Chondrocyte (in vitro differentiated cells): ENCODE data around the gene TAF11. TPM values are rescaled to one million over a fixed set of nuclear protein-coding genes. Genes with fewer than 3 reads are reported as not detected.
"Not testable (repeated sequence)": the region's sequence is repeated elsewhere in the genome, so short reads cannot be mapped to it uniquely, and the experiment has no call there.

Experiments
- DNase-seq: peaks from one replicate; pipeline ENCODE4 v3.0.0; 2021; ENCODE audit warnings: mixed read lengths, low spot score
- H3K27ac Mint-ChIP-seq: one replicate; pipeline ENCODE4 v1.8.0; 2021; ENCODE audit warnings: mild to moderate bottlenecking, moderate library complexity, mixed read lengths; ENCODE audit not compliant: unreplicated experiment
- H3K27me3 Mint-ChIP-seq: 2 replicates; pipeline ENCODE4 v1.8.0; 2021; ENCODE audit warnings: low read depth, mixed read lengths
- H3K36me3 Mint-ChIP-seq: 2 replicates; pipeline ENCODE4 v1.8.0; 2021; ENCODE audit warnings: low read depth, mixed read lengths
- H3K4me1 Mint-ChIP-seq: 2 replicates; pipeline ENCODE4 v1.8.0; 2021; ENCODE audit warnings: low read depth, mild to moderate bottlenecking, mixed read lengths
- H3K4me3 Mint-ChIP-seq: one replicate; pipeline ENCODE4 v1.8.0; 2021; ENCODE audit warnings: mild to moderate bottlenecking, moderate library complexity, mixed read lengths; ENCODE audit not compliant: unreplicated experiment
- H3K9me3 Mint-ChIP-seq: 2 replicates; pipeline ENCODE4 v1.8.0; 2021; ENCODE audit warnings: low read depth, mixed read lengths
- total RNA-seq: library from RNA; stranded (reverse); gene quantifications from 3 replicates; pipeline ENCODE4 v1.2.1, GENCODE V29; 2021
- TF ChIP-seq, protein P1 (sequence below): fragments of 200-600 bp; sonication (generic); IDR thresholded peaks from 2 replicates; pipeline ENCODE4 v1.5.0; 2021; ENCODE audit warnings: antibody characterized with exemption, mild to moderate bottlenecking, moderate library complexity

The TAF11 gene
- total RNA-seq, 1 donor from 2014 or later: 30.5 TPM

DNA sequence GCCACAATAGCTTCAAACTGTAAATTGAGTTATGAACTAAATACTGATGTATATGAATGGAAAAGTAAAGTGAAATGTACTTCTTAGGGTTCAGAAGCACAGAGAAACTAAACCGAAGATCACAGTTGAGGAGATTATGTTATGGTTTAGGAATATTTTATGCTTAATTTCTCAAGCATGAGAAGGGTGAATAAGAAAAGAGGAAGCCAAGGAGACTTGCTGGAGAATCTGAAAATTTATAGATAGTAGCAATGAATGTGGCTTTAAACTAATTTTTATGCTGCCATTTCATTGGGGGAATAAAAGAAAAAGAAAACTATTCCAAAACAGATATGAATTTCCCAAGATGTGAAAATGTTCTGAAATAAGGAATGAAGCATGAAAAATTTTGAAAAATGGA, 6.9 kb upstream of the TAF11 start:
- no peaks in the 10 kb centered on the region for H3K36me3 Mint-ChIP-seq
- DNase-seq: no peak
- TF ChIP-seq, protein P1, sequence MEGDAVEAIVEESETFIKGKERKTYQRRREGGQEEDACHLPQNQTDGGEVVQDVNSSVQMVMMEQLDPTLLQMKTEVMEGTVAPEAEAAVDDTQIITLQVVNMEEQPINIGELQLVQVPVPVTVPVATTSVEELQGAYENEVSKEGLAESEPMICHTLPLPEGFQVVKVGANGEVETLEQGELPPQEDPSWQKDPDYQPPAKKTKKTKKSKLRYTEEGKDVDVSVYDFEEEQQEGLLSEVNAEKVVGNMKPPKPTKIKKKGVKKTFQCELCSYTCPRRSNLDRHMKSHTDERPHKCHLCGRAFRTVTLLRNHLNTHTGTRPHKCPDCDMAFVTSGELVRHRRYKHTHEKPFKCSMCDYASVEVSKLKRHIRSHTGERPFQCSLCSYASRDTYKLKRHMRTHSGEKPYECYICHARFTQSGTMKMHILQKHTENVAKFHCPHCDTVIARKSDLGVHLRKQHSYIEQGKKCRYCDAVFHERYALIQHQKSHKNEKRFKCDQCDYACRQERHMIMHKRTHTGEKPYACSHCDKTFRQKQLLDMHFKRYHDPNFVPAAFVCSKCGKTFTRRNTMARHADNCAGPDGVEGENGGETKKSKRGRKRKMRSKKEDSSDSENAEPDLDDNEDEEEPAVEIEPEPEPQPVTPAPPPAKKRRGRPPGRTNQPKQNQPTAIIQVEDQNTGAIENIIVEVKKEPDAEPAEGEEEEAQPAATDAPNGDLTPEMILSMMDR: no peak
- H3K27ac Mint-ChIP-seq: no peak overlapping the region
- no peaks in the 10 kb centered on the region for H3K9me3 Mint-ChIP-seq
- H3K4me1 Mint-ChIP-seq: peaks cover 15% of the 10 kb centered on the region
- no peaks in the 10 kb centered on the region for H3K27me3 Mint-ChIP-seq
- H3K4me3 Mint-ChIP-seq: no peak overlapping the region

DNA sequence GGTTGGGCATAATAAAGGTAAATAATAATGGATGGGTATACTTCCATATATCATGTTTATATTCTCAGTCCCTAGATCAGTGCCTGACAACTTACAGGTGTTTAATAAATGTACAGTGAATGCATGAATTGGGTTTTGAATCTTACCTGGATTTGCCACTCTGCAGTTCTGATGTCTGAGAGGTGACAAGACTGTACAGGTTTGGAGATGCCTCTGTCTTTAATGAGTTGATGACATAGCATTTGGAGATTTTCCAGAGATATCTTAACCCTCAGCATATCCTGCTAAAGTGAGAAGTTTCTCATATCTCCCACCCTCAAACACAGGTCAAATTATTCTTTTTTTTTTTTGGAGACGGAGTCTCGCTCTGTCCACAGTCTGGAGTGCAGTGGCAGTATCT, 3.5 kb upstream of the TAF11 start:
- Mint-ChIP-seq H3K27me3 (no peaks in the 10 kb centered on the region), H3K36me3 (no peaks in the 10 kb centered on the region), H3K9me3 (no peaks in the 10 kb centered on the region), H3K4me3 (no peak overlapping the region), H3K4me1 (peaks cover 38% of the 10 kb centered on the region), H3K27ac (no peak overlapping the region)
- TF ChIP-seq, protein P1: no peak
- DNase-seq: no peak

DNA sequence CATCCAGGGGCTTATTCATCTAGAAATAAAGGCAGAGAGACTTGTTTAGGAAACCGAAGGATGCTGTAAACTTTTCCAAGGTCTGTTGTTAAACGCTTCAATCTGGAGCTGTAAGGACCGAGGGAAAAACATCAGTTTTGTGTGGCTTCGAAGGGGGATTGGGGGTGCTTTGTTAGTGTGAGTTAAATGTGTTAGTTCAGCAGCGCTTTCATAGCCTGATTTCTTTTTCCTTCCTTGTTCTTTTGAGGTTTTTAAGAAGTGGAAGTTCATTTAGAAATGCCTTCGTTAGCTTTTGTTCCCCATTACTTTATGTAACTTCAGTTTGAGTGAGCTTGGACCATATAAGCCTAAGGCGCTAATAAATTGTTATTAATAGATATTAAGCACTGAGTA, 2.7 kb upstream of the TAF11 start:
- DNase-seq: no peak
- Mint-ChIP-seq H3K4me3 (peak overlapping the region; percentile 99), H3K9me3 (no peaks in the 10 kb centered on the region), H3K4me1 (peaks cover 38% of the 10 kb centered on the region), H3K36me3 (no peaks in the 10 kb centered on the region), H3K27ac (no peak overlapping the region), H3K27me3 (no peaks in the 10 kb centered on the region)
- TF ChIP-seq, protein P1: no peak

DNA sequence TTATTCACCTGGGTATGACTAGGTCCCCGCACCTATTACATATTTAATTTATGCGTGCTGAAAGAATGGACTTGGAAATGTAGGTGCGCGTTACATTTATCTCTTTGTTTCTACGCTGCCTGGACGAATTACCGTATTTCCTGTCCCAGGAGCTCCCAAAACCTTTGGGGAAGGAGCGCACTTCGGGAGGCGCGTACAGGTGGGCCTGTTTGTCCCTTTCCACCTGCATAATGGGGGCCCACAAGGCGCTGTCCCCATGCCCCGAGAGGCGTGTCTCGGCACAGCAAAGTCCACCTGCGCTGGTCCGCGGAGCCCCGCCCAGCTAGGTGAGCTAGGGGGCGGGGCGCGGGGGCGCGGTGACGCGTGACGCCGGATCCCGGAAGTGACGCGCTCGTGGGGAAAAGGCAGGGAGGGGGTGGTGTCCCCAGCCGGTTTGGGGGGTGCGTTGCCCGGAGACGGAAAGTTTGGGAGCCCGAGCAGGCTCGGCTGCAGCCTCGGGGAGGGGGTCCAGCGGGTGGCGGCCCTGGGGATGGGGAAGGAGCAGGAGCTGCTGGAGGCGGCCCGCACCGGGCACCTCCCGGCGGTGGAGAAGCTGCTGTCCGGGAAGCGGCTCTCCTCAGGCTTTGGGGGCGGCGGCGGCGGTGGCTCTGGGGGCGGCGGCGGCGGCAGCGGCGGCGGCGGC, 1.2 kb upstream of the TAF11 start, which contains the start of gene ANKS1A:
Gene ANKS1A (plus strand): TSS at position 382 of the 682 bp plus-strand sequence. CDS start 148 bp downstream, at position 530.
- TF ChIP-seq, protein P1: no peak
- peaks cover 44% of the 10 kb centered on the region for H3K4me1 Mint-ChIP-seq
- no peaks in the 10 kb centered on the region for H3K27me3 Mint-ChIP-seq
- peak within 1 kb of the TSS; percentile 99 for H3K4me3 Mint-ChIP-seq
- H3K36me3 Mint-ChIP-seq: peaks cover 3% of the 10 kb centered on the region
- H3K27ac Mint-ChIP-seq: peak within 1 kb of the TSS; percentile 98
- DNase-seq: no peak
- H3K9me3 Mint-ChIP-seq: peaks cover 3% of the 10 kb centered on the region

DNA sequence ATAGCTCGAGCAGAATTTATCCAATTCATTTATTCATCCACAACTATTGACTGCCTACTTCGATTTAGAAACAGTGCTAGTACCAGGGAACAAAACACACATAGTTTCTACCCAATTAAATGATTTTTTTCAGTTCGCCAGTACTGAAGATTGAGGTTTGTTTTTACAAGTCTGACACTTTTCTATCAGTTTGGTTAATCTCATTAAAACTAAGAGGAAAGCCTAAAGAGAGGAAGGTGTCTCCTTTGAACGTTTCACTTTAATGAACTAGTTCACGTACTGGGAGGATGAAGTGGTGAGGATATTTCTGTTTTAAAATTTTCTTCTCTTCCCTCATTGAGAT, 643 bp upstream of the TAF11 start:
- Mint-ChIP-seq H3K9me3 (peaks cover 3% of the 10 kb centered on the region), H3K27me3 (no peaks in the 10 kb centered on the region), H3K36me3 (peaks cover 4% of the 10 kb centered on the region), H3K27ac (peak overlapping the region; percentile 98), H3K4me1 (peaks cover 44% of the 10 kb centered on the region), H3K4me3 (peak overlapping the region; percentile 99)
- TF ChIP-seq, protein P1: no peak
- DNase-seq: no peak

DNA sequence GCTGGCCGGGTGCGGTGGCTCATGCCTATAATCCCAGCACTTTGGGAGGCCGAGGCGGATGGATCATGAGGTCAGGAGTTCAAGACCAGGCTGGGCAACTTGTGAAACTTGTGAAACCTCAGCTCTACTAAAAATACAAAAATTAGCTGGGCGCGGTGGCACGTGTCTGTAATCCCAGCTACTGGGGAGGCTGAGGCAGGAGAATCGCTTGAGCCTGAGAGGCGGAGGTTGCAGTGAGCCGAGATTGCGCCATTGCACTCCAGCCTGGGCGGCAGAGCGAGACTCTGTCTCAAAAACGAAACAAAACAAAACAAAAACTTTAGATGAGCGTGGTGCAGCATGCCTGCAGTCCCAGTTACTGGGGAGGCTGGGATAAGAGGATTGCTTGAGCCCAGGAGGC, 2.0 kb downstream of the TAF11 start:
- not testable (repeated sequence) for H3K36me3 Mint-ChIP-seq, H3K27me3 Mint-ChIP-seq, DNase-seq, H3K9me3 Mint-ChIP-seq, H3K27ac Mint-ChIP-seq
- Mint-ChIP-seq H3K4me1 (peaks cover 39% of the 10 kb centered on the region), H3K4me3 (peak overlapping the region; percentile 45)
